H1 (cell line): Measurements from ENCODE around the gene POC1B. TPM values are rescaled to one million over a fixed set of nuclear protein-coding genes. Genes with fewer than 3 reads are reported as not detected.

ENCODE experiments used
- CTCF ChIA-PET: fragments of 300-600 bp; sonication (Branson Sonifier 250); formaldehyde crosslinking; loops from one replicate; lab custom pipeline; 2021; ENCODE audit not compliant: partially characterized antibody; lab: Charles Lee
- POLR2A ChIA-PET: fragments of 300-600 bp; sonication (Branson Sonifier 250); formaldehyde crosslinking; loops from one replicate; lab custom pipeline; 2021; ENCODE audit warnings: inconsistent platforms; ENCODE audit not compliant: partially characterized antibody; lab: Charles Lee
- DNase-seq, 2 experiments: peaks; one replicate each; pipeline versions ENCODE4 v3.0.0 to v3.0.0-alpha.2; 2010 to 2022; ENCODE audit warnings: low spot score in 2 of 2, low read depth in 1 of 2, mixed read lengths in 1 of 2
- FAIRE-seq: peaks from 2 replicates; lab custom pipeline; 2011; peaks lifted over from hg19 to GRCh38; lab: Jason Lieb, UNC
- H2AFZ ChIP-seq: 2 replicates; pipeline ENCODE4 v1.8.1; 2012; ENCODE audit warnings: low read length, inconsistent platforms
- H2AK5ac ChIP-seq: 2 replicates; pipeline ENCODE4 v1.6.1; 2013; ENCODE audit warnings: low read depth, low read length
- H2BK120ac ChIP-seq: replicated peaks from 2 replicates; pipeline ENCODE3; 2013; ENCODE audit warnings: low read depth, low read length, inconsistent platforms
- H2BK12ac ChIP-seq: 2 replicates; pipeline ENCODE4 v1.6.1; 2013; ENCODE audit warnings: low read depth, low read length
- H2BK15ac ChIP-seq: 2 replicates; pipeline ENCODE4 v1.6.1; 2013; ENCODE audit warnings: low read length
- H2BK20ac ChIP-seq: 2 replicates; pipeline ENCODE4 v1.6.1; 2013; ENCODE audit warnings: low read length
- H2BK5ac ChIP-seq: 2 replicates; pipeline ENCODE4 v1.6.1; 2013; ENCODE audit warnings: low read depth, low read length
- H3K14ac ChIP-seq: 2 replicates; pipeline ENCODE4 v1.6.1; 2013; ENCODE audit warnings: inconsistent platforms; ENCODE audit not compliant: insufficient read length
- H3K18ac ChIP-seq: 2 replicates; pipeline ENCODE4 v1.6.1; 2013; ENCODE audit warnings: low read length; ENCODE audit errors: extremely low read depth
- H3K23ac ChIP-seq: 2 replicates; pipeline ENCODE4 v1.6.1; 2013; ENCODE audit warnings: inconsistent platforms; ENCODE audit not compliant: insufficient read length
- H3K23me2 ChIP-seq: 2 replicates; pipeline ENCODE4 v1.6.1; 2013; ENCODE audit warnings: low read depth, low read length
- H3K27ac ChIP-seq: 2 replicates; pipeline ENCODE4 v1.6.1; 2011; ENCODE audit warnings: low read depth, low read length, inconsistent platforms
- H3K27me3 ChIP-seq, 4 experiments: replicated peaks in 1 of 4; 1 replicate in 1 of 4; 2 replicates in 3 of 4; pipeline versions ENCODE4 v1.6.1 to v1.8.1; 2011 to 2013; ENCODE audit warnings: low read length in 3 of 4, mild to moderate bottlenecking in 3 of 4, inconsistent platforms in 2 of 4, mixed read lengths in 2 of 4, moderate library complexity in 1 of 4; ENCODE audit not compliant: control insufficient read depth in 3 of 4, insufficient read depth in 3 of 4; ENCODE audit errors: extremely low read depth in 1 of 4
- H3K36me3 ChIP-seq, 4 experiments: 2 replicates each; pipeline versions ENCODE4 v1.6.1 to v1.8.1; 2011 to 2013; ENCODE audit warnings: mild to moderate bottlenecking in 4 of 4, low read length in 3 of 4, moderate library complexity in 2 of 4, control low read depth in 1 of 4, inconsistent platforms in 1 of 4; ENCODE audit not compliant: insufficient read depth in 4 of 4, control insufficient read depth in 2 of 4
- H3K4ac ChIP-seq: replicated peaks from 2 replicates; pipeline ENCODE3; 2013; ENCODE audit warnings: low read length, low read depth, mixed read lengths, inconsistent platforms; ENCODE audit not compliant: insufficient read length
- H3K4me1 ChIP-seq, 4 experiments: replicated peaks in 1 of 4; 1 replicate in 1 of 4; 2 replicates in 3 of 4; pipeline versions ENCODE4 v1.6.1 to v1.8.1; 2011 to 2013; ENCODE audit warnings: low read length in 3 of 4, inconsistent platforms in 2 of 4, mixed read lengths in 1 of 4; ENCODE audit not compliant: insufficient read depth in 4 of 4, control insufficient read depth in 3 of 4
- H3K4me2 ChIP-seq, 2 experiments: 2 replicates each; pipeline versions ENCODE4 v1.6.1 to v1.8.1; 2011 to 2013; ENCODE audit warnings: low read depth in 2 of 2, low read length in 2 of 2, control low read depth in 1 of 2, inconsistent platforms in 1 of 2, mild to moderate bottlenecking in 1 of 2; ENCODE audit not compliant: insufficient read depth in 1 of 2
- H3K4me3 ChIP-seq, 4 experiments: fragments of 200-600, 300-600 bp in 1 of 4; sonication (generic), shearing (Covaris generic), sonication (Bioruptor Twin) in 1 of 4; 2 replicates each; pipeline versions ENCODE4 v1.5.1 to v1.8.1; 2011 to 2016; ENCODE audit warnings: low read length in 4 of 4, low read depth in 3 of 4, control low read depth in 2 of 4, inconsistent platforms in 2 of 4, mild to moderate bottlenecking in 2 of 4, mixed read lengths in 1 of 4, moderate library complexity in 1 of 4; ENCODE audit not compliant: insufficient read depth in 2 of 4; ENCODE audit errors: extremely low read depth in 1 of 4
- H3K56ac ChIP-seq: replicated peaks from 2 replicates; pipeline ENCODE3; 2013; ENCODE audit warnings: low read depth, mild to moderate bottlenecking, mixed read lengths, low read length, inconsistent platforms; ENCODE audit not compliant: insufficient read length
- H3K79me1 ChIP-seq: 2 replicates; pipeline ENCODE4 v1.6.1; 2013; ENCODE audit warnings: low read depth, low read length, control low read depth
- H3K79me2 ChIP-seq, 2 experiments: 2 replicates each; pipeline versions ENCODE4 v1.6.1 to v1.8.1; 2012 to 2013; ENCODE audit warnings: low read length in 2 of 2, mild to moderate bottlenecking in 2 of 2, inconsistent platforms in 1 of 2; ENCODE audit not compliant: insufficient read depth in 2 of 2, control insufficient read depth in 1 of 2
- H3K9ac ChIP-seq, 4 experiments: replicated peaks in 1 of 4; 1 replicate in 1 of 4; 2 replicates in 3 of 4; pipeline versions ENCODE4 v1.6.1 to v1.8.1; 2011 to 2013; ENCODE audit warnings: low read depth in 3 of 4, low read length in 3 of 4, control low read depth in 2 of 4, mild to moderate bottlenecking in 2 of 4, moderate library complexity in 2 of 4, inconsistent platforms in 1 of 4; ENCODE audit errors: extremely low read depth in 1 of 4
- H3K9me3 ChIP-seq, 2 experiments: 2 replicates each; pipeline versions ENCODE4 v1.6.1 to v1.8.1; 2012 to 2013; ENCODE audit warnings: mild to moderate bottlenecking in 2 of 2, moderate library complexity in 2 of 2, control low read depth in 1 of 2, inconsistent platforms in 1 of 2, low read depth in 1 of 2, low read length in 1 of 2, mixed read lengths in 1 of 2; ENCODE audit not compliant: insufficient read depth in 2 of 2
- H4K20me1 ChIP-seq, 2 experiments: replicated peaks in 1 of 2; 2 replicates each; pipeline versions ENCODE3 to v1.8.1; 2011 to 2013; ENCODE audit warnings: inconsistent platforms in 2 of 2, low read length in 2 of 2, mild to moderate bottlenecking in 1 of 2; ENCODE audit not compliant: insufficient read depth in 2 of 2, control insufficient read depth in 1 of 2
- H4K5ac ChIP-seq: 2 replicates; pipeline ENCODE4 v1.6.1; 2013; ENCODE audit warnings: low read length, low read depth, mixed read lengths, inconsistent platforms; ENCODE audit not compliant: insufficient read length
- H4K8ac ChIP-seq: 2 replicates; pipeline ENCODE4 v1.8.0; 2013; ENCODE audit warnings: mild to moderate bottlenecking, moderate library complexity, low read length, inconsistent platforms; ENCODE audit not compliant: insufficient read depth; ENCODE audit errors: extremely low read depth
- H4K91ac ChIP-seq: replicated peaks from 2 replicates; pipeline ENCODE3; 2013; ENCODE audit warnings: low read length, mixed read lengths, inconsistent platforms; ENCODE audit not compliant: insufficient read length
- ATF3 ChIP-seq: IDR thresholded peaks from 2 replicates; pipeline ENCODE4 v1.6.1; 2011; ENCODE audit warnings: low read depth, mild to moderate bottlenecking, low read length; ENCODE audit not compliant: insufficient read depth
- CEBPB ChIP-seq: IDR thresholded peaks from 2 replicates; pipeline ENCODE4 v1.6.1; 2012; ENCODE audit warnings: low read depth, low read length
- NANOG ChIP-seq: IDR thresholded peaks from 2 replicates; pipeline ENCODE4 v1.6.1; 2011; ENCODE audit warnings: low read length, low read depth, mild to moderate bottlenecking, inconsistent platforms; ENCODE audit not compliant: insufficient read depth, poor library complexity, severe bottlenecking
- NRF1 ChIP-seq: IDR thresholded peaks from 2 replicates; pipeline ENCODE4 v1.6.1; 2011; ENCODE audit warnings: mild to moderate bottlenecking, low read depth, low read length, improper control_type of control experiment
- POLR2AphosphoS5 ChIP-seq: IDR thresholded peaks from 2 replicates; pipeline ENCODE4 v1.6.1; 2011; ENCODE audit warnings: low read depth, low read length
- RAD21 ChIP-seq, 2 experiments: IDR thresholded peaks in 1 of 2; conservative IDR thresholded peaks in 1 of 2; 2 replicates each; pipeline ENCODE4 v1.6.1; 2011; ENCODE audit warnings: low read depth in 2 of 2, low read length in 2 of 2, improper control_type of control experiment in 1 of 2, inconsistent platforms in 1 of 2, mild to moderate bottlenecking in 1 of 2, moderate library complexity in 1 of 2
- RNF2 ChIP-seq: fragments of 200-900, 300-1000 bp; sonication (generic); IDR thresholded peaks from 2 replicates; pipeline ENCODE4 v1.7.1; 2016; ENCODE audit warnings: borderline replicate concordance, low read depth, mild to moderate bottlenecking, antibody characterized with exemption, low read length; ENCODE audit not compliant: poor library complexity, severe bottlenecking; ENCODE audit errors: missing control alignments
- SP1 ChIP-seq: IDR thresholded peaks from 2 replicates; pipeline ENCODE4 v1.6.1; 2011; ENCODE audit warnings: low read depth, low read length
- SUZ12 ChIP-seq: fragments of 200-600 bp; sonication (generic); IDR thresholded peaks from 2 replicates; pipeline ENCODE4 v1.6.1; 2012; ENCODE audit warnings: mild to moderate bottlenecking, inconsistent platforms, low read length, moderate library complexity, mixed read lengths
- USF2 ChIP-seq: IDR thresholded peaks from 2 replicates; pipeline ENCODE4 v1.6.1; 2011; ENCODE audit warnings: low read length, improper control_type of control experiment
- ZNF274 ChIP-seq: IDR thresholded peaks from 2 replicates; pipeline ENCODE4 v1.7.0; 2012; ENCODE audit warnings: low read length, borderline replicate concordance; ENCODE audit errors: extremely low read depth
- whole genome bisulfite sequencing, 2 experiments: shearing (Covaris generic) in 1 of 2; methylation state at CpG; one replicate each; pipeline versions ENCODE4 v1.1.6 to v1.1.7; 2013 to 2015; ENCODE audit warnings: low lambda C conversion rate in 2 of 2, mixed read lengths in 2 of 2, inconsistent platforms in 1 of 2, low coverage in 1 of 2, missing lambda C conversion rate in 1 of 2; ENCODE audit not compliant: insufficient replicate concordance in 2 of 2, insufficient coverage in 1 of 2, insufficient read length in 1 of 2; ENCODE audit errors: extremely low coverage in 1 of 2, missing lambda C conversion rate in 1 of 2; 5-methylcytosine and 5-hydroxymethylcytosine counted together
- polyA plus RNA-seq, 7 experiments: library from polyadenylated mRNA; depleted of rRNA in 3 of 7; stranded (reverse) in 5 of 7; unstranded in 2 of 7; fragments of >200 nt in 5 of 7; fragments of 200-250 nt in 2 of 7; gene quantifications; 1 replicate in 5 of 7; 2 replicates in 1 of 7; 4 replicates in 1 of 7; pipeline versions ENCODE4 v1.2.1 to v1.2.3, GENCODE V29; 2011 to 2013; ENCODE audit warnings: missing spikeins in 2 of 7, mixed read lengths in 2 of 7
- total RNA-seq: library from RNA; stranded (reverse); fragmentation: NEBNext Ultra II Directional; extraction: Animal tissue kit (Norgen Biotek cat#: 25700); gene quantifications from 2 replicates; pipeline ENCODE4 v1.2.1, GENCODE V29; 2021

POC1B gene
- total and polyA plus RNA-seq, 2 of the 8 experiments (the other 6 are each of a cell fraction or from before 2014, with no cell fraction given) = 7.5 to 16.3 TPM

DNA sequence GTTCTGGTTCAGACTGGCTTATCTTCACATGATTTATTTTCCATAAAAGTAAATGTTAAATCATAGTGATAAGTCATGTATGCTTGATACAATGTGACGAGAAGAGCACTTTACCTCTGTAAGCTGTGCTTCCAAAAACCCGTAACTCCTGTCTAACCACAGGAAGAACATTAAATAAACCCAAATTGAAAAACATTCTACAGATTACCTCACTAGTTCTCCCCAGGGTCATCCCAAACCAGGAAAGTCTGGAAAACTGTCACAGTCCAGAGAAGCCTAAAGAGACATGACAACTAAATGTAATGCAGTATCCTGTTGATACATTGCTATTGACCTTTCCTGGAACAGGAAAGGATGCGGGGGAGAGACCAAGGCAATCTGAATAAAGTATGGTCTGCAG is 141.0 kb downstream of the POC1B start:
- Histone ChIP-seq H2BK120ac (no peak overlapping the region), H3K9me3 (no peaks in the 10 kb centered on the region), H2BK12ac (no peak overlapping the region), H3K79me1 (no peaks in the 10 kb centered on the region), H3K4me3 (no peak overlapping the region), H4K8ac (no peak overlapping the region), H2AFZ (no peak overlapping the region), H3K14ac (no peak overlapping the region), H4K91ac (no peak overlapping the region), H3K36me3 (no peaks in the 10 kb centered on the region), H3K23me2 (no peaks in the 10 kb centered on the region), H3K27me3 (no peaks in the 10 kb centered on the region), H3K56ac (no peak overlapping the region), H3K27ac (no peak overlapping the region), H4K20me1 (no peaks in the 10 kb centered on the region), H2AK5ac (no peak overlapping the region), H2BK5ac (no peak overlapping the region), H3K23ac (no peak overlapping the region), H3K9ac (no peak overlapping the region), H3K4ac (no peak overlapping the region), H3K4me1 (peaks cover 2 to 18% (median 10%) of the 10 kb centered on the region in 4 experiments; a peak in 6 of 7 replicates), H4K5ac (no peak overlapping the region), H2BK15ac (no peak overlapping the region), H2BK20ac (no peak overlapping the region), H3K4me2 (no peak overlapping the region), H3K18ac (no peak overlapping the region), H3K79me2 (no peaks in the 10 kb centered on the region)
- ChIA-PET CTCF (interaction anchor here (0.9 kb wide), 1 partner anchor 10 kb away, joined by 3 read pairs; no protein-coding TSS in a partner anchor), POLR2A (interaction anchor here (0.8 to 1.9 kb wide), 2 partner anchors 14 to 32 kb away, joined by 3 to 6 read pairs; no protein-coding TSS in a partner anchor)
- 100% methylated on average over 3 of the region's 3 CpGs; no CpG with 5 or more reads in 1 of the 2 experiments for WGBS, 2 experiments
- FAIRE-seq (no peak), DNase-seq (no peak)
- TF ChIP-seq POLR2AphosphoS5 (no peak), NANOG (no peak), RAD21 (IDR thresholded peaks at IDR 0.05 in 1 of 2, conservative IDR thresholded peaks at IDR 0.05 in 1 of 2; ENCODE audit: low read depth in 2 of 2, low read length in 2 of 2) (no peak), CEBPB (no peak), SUZ12 (no peak), NRF1 (no peak), RNF2 (no peak), SP1 (no peak), ZNF274 (no peak), USF2 (no peak), ATF3 (no peak)
